GM18505 (cell line): Measurements from ENCODE around the gene RBM20.
A peak's percentile ranks its signal among the peaks of the same experiment; 100 is the strongest.

ENCODE experiments used
- ATAC-seq: cut with Tn5 transposase; IDR thresholded peaks from one replicate; pipeline ENCODE4 v1.9.1; 2021; ENCODE audit not compliant: unreplicated experiment
- POLR2A ChIP-seq: IDR thresholded peaks from 4 replicates; pipeline ENCODE4 v1.6.1; 2011; ENCODE audit warnings: borderline replicate concordance; ENCODE audit not compliant: insufficient read depth, insufficient read length; ENCODE audit errors: extremely low read depth

Gene RBM20

DNA sequence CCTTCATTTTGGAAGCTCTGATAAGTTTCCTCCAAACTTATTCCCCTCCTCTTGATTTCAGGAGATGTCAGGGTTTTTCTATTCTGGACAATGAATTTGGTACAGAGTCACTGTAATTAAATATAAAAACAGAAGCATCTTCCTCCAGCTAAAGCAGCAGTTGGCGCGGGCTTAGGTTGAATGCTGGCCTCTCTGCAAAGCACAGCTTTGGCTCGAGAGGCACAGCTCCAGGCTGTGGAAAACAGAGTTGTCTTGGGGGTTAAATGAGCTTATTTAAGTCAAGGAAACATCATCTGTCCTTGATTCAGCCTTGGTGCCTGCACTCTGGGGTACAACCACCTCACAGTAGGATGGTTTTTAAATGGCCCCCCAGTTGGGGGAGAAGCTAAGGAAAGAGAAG lies 192.6 kb downstream of the RBM20 start:
- no peak for ATAC-seq
- TF ChIP-seq POLR2A = no peak

DNA sequence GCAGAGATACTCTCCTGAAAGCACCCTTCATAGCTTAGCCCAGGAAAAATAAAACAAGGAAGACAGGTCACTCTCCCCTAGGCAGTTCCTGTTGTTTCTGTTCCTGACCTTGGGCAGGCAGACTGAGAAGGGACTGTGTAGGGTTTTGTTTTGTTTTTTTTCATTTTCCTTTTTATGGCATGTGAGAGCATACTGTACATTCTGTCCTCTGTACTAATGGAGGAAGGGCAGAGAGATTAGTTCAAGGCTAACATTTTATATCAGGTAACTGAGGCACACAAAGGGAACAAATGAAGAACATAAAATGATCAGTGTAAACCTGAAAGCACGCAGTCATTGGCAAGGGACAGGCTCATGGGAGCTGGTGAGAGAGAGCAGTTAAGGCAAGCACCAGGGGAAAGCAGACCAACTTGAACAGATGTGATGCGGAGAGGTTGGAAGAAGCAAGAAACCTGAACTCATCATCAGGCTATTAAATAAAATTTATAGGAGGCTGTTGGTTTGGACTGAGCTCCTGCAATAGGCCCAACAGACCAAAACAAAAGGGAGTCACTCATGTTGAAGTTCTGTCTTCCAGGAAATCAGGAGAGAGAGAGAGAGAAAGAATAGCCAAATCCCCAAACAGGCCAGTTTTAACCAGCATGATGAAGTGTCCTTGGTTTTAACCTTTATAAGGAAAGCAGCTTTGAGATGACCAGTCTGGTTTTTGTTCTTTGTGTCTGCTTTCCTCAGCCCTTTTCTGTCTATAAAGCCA lies 193.5 kb downstream of the RBM20 start:
- TF ChIP-seq POLR2A = no peak
- no peak for ATAC-seq

GRCh38 chr10:110840225-110840922 lies 196.2 kb downstream of the RBM20 start:
- ATAC-seq = no peak
- no peak for TF ChIP-seq POLR2A

- no peak for TF ChIP-seq POLR2A
- no peak for ATAC-seq
These were observed 196.8 kb downstream of the RBM20 start for GRCh38 chr10:110840923-110841428.

DNA sequence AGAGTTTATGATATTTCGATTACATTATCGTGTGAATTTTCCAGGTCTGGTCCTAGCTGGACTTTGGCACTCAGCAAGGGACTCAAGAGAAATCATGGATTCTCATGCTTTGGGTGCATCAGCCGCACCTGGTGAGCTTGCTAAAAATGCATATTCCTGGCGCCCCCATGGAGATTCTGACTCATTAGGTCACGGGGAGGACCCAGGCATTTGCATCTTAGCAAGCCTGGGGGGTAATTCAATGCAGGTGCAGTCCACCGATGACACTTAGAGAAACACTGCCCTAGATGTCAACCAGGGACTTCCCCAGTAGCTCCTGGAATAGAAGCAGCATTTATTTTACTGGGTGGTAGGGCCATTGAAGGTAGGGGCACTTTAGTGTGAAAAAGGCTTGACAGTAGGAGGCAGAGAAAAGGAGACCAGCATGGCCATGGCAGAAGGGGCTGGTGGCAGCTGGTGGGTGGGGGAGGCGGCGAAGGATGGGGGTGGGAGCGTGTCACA lies 197.7 kb downstream of the RBM20 start:
- no peak for TF ChIP-seq POLR2A
- ATAC-seq = peak; percentile 63

- ATAC-seq = peak; percentile 8
- no peak for TF ChIP-seq POLR2A
These were observed 198.3 kb downstream of the RBM20 start for GRCh38 chr10:110842326-110842904.

DNA sequence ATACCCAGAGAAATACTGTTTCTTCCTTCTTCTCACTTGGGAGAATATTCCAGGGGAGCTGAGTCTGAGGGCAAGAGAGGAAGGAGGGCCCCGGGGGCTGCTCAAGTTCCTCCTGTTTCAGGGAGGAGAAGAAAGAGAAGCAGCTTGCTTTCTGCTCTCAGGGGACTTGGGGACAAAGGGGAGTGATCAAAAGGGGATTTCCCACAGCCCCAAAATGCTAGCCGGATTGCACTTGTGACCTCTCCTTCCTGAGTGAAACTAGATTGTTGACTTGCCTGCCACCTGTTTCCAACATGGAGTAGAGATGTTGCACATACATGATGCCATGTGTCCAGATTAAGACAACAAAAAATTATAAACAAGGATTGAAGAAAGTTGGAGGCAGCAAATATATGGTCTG lies 198.9 kb downstream of the RBM20 start:
- peak; percentile 13 for TF ChIP-seq POLR2A
- ATAC-seq = peak; percentile 63

GRCh38 chr10:110843796-110844616 lies 199.9 kb downstream of the RBM20 start:
- no peak for TF ChIP-seq POLR2A
- no peak for ATAC-seq

GRCh38 chr10:110844617-110844881 lies 200.4 kb downstream of the RBM20 start:
- no peak for TF ChIP-seq POLR2A
- no peak for ATAC-seq

- TF ChIP-seq POLR2A = no peak
- no peak for ATAC-seq
These were observed 201.1 kb downstream of the RBM20 start for GRCh38 chr10:110845192-110845755.

DNA sequence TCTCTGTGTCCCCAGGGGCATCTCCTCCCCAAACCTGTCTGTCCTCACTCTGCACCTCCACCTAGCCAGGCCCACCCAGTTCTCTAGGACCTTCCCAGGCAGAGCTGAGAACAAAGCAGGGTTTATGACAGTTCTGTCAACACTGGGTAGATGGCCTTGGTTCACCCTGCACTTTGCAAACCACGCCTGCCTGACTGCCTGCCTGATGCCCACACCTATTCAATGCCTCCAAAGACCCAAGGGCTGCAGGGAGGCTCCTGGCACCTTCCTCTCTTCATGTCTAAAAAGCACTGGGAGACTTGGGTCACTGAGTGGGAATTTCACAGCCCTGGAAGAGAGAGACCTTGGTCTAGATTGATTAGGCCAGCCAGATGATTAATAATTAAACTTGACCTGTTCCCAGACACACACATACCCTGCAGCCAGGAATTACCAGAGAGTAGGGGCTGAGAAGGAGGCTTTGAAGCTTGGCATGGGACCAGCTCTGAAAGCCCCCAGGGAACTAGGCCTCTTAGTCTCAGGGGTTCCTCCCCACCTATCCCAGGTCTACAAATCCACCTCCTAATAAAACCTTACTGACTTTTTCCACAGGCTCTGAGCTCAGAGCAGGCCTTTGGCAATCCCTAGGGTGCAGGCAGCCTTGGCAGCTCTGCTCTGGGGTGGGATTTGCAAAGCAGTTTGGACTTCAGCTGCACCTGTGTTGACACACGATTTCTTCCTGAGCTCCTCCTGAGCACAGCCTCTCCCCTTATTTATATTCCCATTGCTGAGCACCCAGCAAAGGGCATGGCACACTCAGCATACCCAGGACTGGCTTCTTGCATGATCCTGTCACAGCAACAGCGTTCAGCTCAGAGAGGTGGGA lies 201.9 kb downstream of the RBM20 start:
- no peak for ATAC-seq
- no peak for TF ChIP-seq POLR2A

GRCh38 chr10:110847374-110847773 lies 203.2 kb downstream of the RBM20 start:
- no peak for ATAC-seq
- TF ChIP-seq POLR2A = no peak
